K562 (cell line): ENCODE measurements around the gene PRSS53. TPM values are rescaled to one million over a fixed set of nuclear protein-coding genes. Genes with fewer than 3 reads are reported as not detected.

ENCODE experiments used
- ATAC-seq: fragments of 200-7000 bp; cut with Tn5 transposase; 3 replicates; pipeline ENCODE4 v1.9.1; 2020; ENCODE audit warnings: moderate library complexity
- BruUV-seq: library from RNA; stranded (reverse); fragments of 400-500 nt; replicated peaks from 2 replicates; lab custom pipeline; 2021; lab: Mats Ljungman, UMichigan
- CTCF ChIA-PET: fragments of 300-600 bp; formaldehyde crosslinking; extraction: SDS; loops from one replicate; lab custom pipeline; 2021; ENCODE audit warnings: low intra/inter-chr PET ratio; lab: Yijun Ruan, JAX
- POLR2A ChIA-PET: fragments of 300-600, 350-650 bp; sonication (Branson Sonifier 250); formaldehyde crosslinking; extraction: SDS; loops from one replicate; lab custom pipeline; 2021; ENCODE audit warnings: antibody characterized with exemption, inconsistent platforms; lab: Yijun Ruan, JAX
- DNase-seq, 4 experiments: peaks; one replicate each; pipeline versions ENCODE4 v3.0.0 to v3.0.0-alpha.2; 2011 to 2018; ENCODE audit warnings: low spot score in 3 of 4, mixed read lengths in 3 of 4; ENCODE audit errors: extremely low read depth in 1 of 4
- FAIRE-seq: peaks from 2 replicates; lab custom pipeline; 2011; peaks lifted over from hg19 to GRCh38; lab: Jason Lieb, UNC
- H2AFZ ChIP-seq: 2 replicates; pipeline ENCODE4 v1.6.0; 2011; ENCODE audit warnings: low read depth, low read length, control low read depth, inconsistent platforms
- H3K27ac ChIP-seq: fragments of 200-600 bp; 3 replicates; pipeline ENCODE4 v1.8.0; 2011; ENCODE audit warnings: low read depth, mild to moderate bottlenecking, control low read depth, inconsistent platforms, low read length, moderate library complexity, mixed read lengths; ENCODE audit errors: extremely low read depth
- H3K27me3 ChIP-seq, 2 experiments: fragments of 300-600 bp in 1 of 2; 2 replicates in 1 of 2; 3 replicates in 1 of 2; pipeline versions ENCODE4 v1.6.0 to v1.8.0; 2011; ENCODE audit warnings: inconsistent platforms in 2 of 2, low read length in 2 of 2, mild to moderate bottlenecking in 1 of 2, mixed read lengths in 1 of 2, moderate library complexity in 1 of 2; ENCODE audit not compliant: control insufficient read depth in 2 of 2, insufficient read depth in 2 of 2
- H3K36me3 ChIP-seq: fragments of 300-600 bp; 3 replicates; pipeline ENCODE4 v1.8.0; 2011; ENCODE audit warnings: mild to moderate bottlenecking, low read length, inconsistent platforms; ENCODE audit not compliant: control insufficient read depth, insufficient read depth
- H3K4me1 ChIP-seq, 2 experiments: fragments of 200-600 bp in 1 of 2; replicated peaks in 1 of 2; 2 replicates in 1 of 2; 3 replicates in 1 of 2; pipeline versions ENCODE4 v1.5.1 to v1.8.0; 2011; ENCODE audit warnings: inconsistent platforms in 2 of 2, low read length in 2 of 2, mild to moderate bottlenecking in 1 of 2, mixed read lengths in 1 of 2, moderate library complexity in 1 of 2; ENCODE audit not compliant: control insufficient read depth in 2 of 2, insufficient read depth in 2 of 2
- H3K4me2 ChIP-seq: 2 replicates; pipeline ENCODE4 v1.6.1; 2011; ENCODE audit warnings: low read length, control low read depth, inconsistent platforms, mixed read lengths; ENCODE audit not compliant: insufficient read depth
- H3K4me3 ChIP-seq: fragments of 200-600 bp; sonication (generic), shearing (Covaris generic); 2 replicates; pipeline ENCODE4 v1.5.1; 2016; ENCODE audit warnings: control low read depth, inconsistent platforms
- H3K79me2 ChIP-seq: fragments of 200-600 bp; 3 replicates; pipeline ENCODE4 v1.8.0; 2011; ENCODE audit warnings: low read length, inconsistent platforms; ENCODE audit not compliant: control insufficient read depth, insufficient read depth
- H3K9ac ChIP-seq, 2 experiments: 2 replicates each; pipeline versions ENCODE4 v1.6.0 to v1.6.1; 2011; ENCODE audit warnings: low read depth in 2 of 2, low read length in 2 of 2, control low read depth in 1 of 2, inconsistent platforms in 1 of 2, mild to moderate bottlenecking in 1 of 2, mixed read lengths in 1 of 2; ENCODE audit not compliant: insufficient read depth in 1 of 2
- H3K9me1 ChIP-seq: one replicate; pipeline ENCODE4 v1.6.0; 2011; ENCODE audit warnings: inconsistent platforms, mild to moderate bottlenecking, low read length, moderate library complexity; ENCODE audit not compliant: control insufficient read depth, insufficient read depth
- H3K9me3 ChIP-seq: replicated peaks from 2 replicates; pipeline ENCODE4 v1.5.1; 2011; ENCODE audit warnings: low read depth, low read length, inconsistent platforms; ENCODE audit not compliant: control insufficient read depth, insufficient read depth
- H4K20me1 ChIP-seq: replicated peaks from 2 replicates; pipeline ENCODE4 v1.6.1; 2011; ENCODE audit warnings: low read length, inconsistent platforms, mixed read lengths; ENCODE audit not compliant: control insufficient read depth, insufficient read depth
- CHD4 ChIP-seq: fragments of 200-600 bp; sonication (generic); IDR thresholded peaks from 3 replicates; pipeline ENCODE4 v1.6.1; 2012; ENCODE audit warnings: low read depth, mild to moderate bottlenecking, mixed read lengths, low read length, inconsistent platforms; ENCODE audit not compliant: insufficient read depth, insufficient replicate concordance, poor library complexity, severe bottlenecking
- EP400 ChIP-seq: fragments of 450-650 bp; IDR thresholded peaks from 2 replicates; pipeline ENCODE4 v1.6.1; 2017; ENCODE audit warnings: antibody characterized with exemption, mild to moderate bottlenecking, moderate library complexity
- PRPF4 ChIP-seq: fragments of 200-400 bp; formaldehyde crosslinking; IDR thresholded peaks from one replicate; pipeline ENCODE4 v1.6.1; 2017; ENCODE audit warnings: low read length, low read depth, mild to moderate bottlenecking; ENCODE audit not compliant: insufficient read depth, poor library complexity, severe bottlenecking
- RCOR1 ChIP-seq, 2 experiments: IDR thresholded peaks; 2 replicates each; pipeline ENCODE4 v1.6.1; 2012; ENCODE audit warnings: low read depth in 2 of 2, low read length in 2 of 2, borderline replicate concordance in 1 of 2, improper control_type of control experiment in 1 of 2
- TRIM24 ChIP-seq, 2 experiments: fragments of 450-650 bp; IDR thresholded peaks; 2 replicates each; pipeline ENCODE4 v1.6.1; 2016
- TRIM28 ChIP-seq: fragments of 450-650 bp; IDR thresholded peaks from 2 replicates; pipeline ENCODE4 v1.6.1; 2017
- ZNF184 ChIP-seq: sonication (generic); formaldehyde crosslinking; IDR thresholded peaks from 2 replicates; pipeline ENCODE4 v1.5.0; 2020; ENCODE audit warnings: missing genetic modification reagents
- ZNF197 ChIP-seq: fragments of 200-800 bp; sonication (Bioruptor generic); IDR thresholded peaks from 2 replicates; pipeline ENCODE4 v1.6.1; 2016; ENCODE audit warnings: low read depth, missing genetic modification characterization, missing compliant biosample characterization
- ZNF274 ChIP-seq: IDR thresholded peaks from 2 replicates; pipeline ENCODE4 v1.6.1; 2011; ENCODE audit warnings: low read depth, mild to moderate bottlenecking, low read length, moderate library complexity, borderline replicate concordance
- ZNF79 ChIP-seq: fragments of 250-450 bp; sonication (Bioruptor Pico); IDR thresholded peaks from 2 replicates; pipeline ENCODE4 v1.4.0; 2020; ENCODE audit warnings: low read depth, mild to moderate bottlenecking, moderate library complexity
- WGBS: fragments of 100-300 bp; shearing (Covaris generic); methylation state at CpG from one replicate; pipeline ENCODE4 v1.1.6; 2016; ENCODE audit warnings: low coverage, mixed read lengths; ENCODE audit not compliant: insufficient coverage; ENCODE audit errors: missing lambda C conversion rate; 5-methylcytosine and 5-hydroxymethylcytosine counted together
- in situ Hi-C: fragments of 300-500 bp; cut with MboI; formaldehyde crosslinking; loops from 4 replicates; pipeline ENCODE4 v1.15.0; 2018; ENCODE audit warnings: inconsistent platforms, mixed read lengths
- intact Hi-C: fragments of 100-400 bp; cut with micrococcal nuclease; formaldehyde crosslinking; loops from 2 replicates; pipeline ENCODE4 v1.14.2; 2022
- polyA plus RNA-seq, 8 experiments: library from polyadenylated mRNA; depleted of rRNA in 4 of 8; stranded (reverse) in 5 of 8; unstranded in 3 of 8; fragments of >200 nt; fragmentation: Nextera tagmentation in 2 of 8; fragmentation: Illumina TruSeq in 1 of 8; extraction: Ambion mirVana in 2 of 8; extraction: Trizol in 1 of 8; gene quantifications; 2 replicates each; pipeline versions ENCODE4 v1.2.1 to v1.2.3, GENCODE V29; 2011 to 2014; ENCODE audit warnings: inconsistent platforms in 1 of 8, missing spikeins in 1 of 8
- total RNA-seq, 7 experiments: library from RNA; depleted of rRNA in 6 of 7; stranded (reverse); fragments of >200 nt in 6 of 7; fragmentation: Illumina TruSeq in 2 of 7; extraction: Trizol in 2 of 7; gene quantifications; 2 replicates each; pipeline versions ENCODE4 v1.2.1 to v1.2.3, GENCODE V29; 2011 to 2021; ENCODE audit warnings: low replicate concordance in 1 of 7
- TF ChIP-seq, protein P1 (sequence below): fragments of 200-800 bp; sonication (Bioruptor generic); IDR thresholded peaks from 2 replicates; pipeline ENCODE4 v1.6.1; 2017; ENCODE audit warnings: missing genetic modification characterization, missing compliant biosample characterization
- TF ChIP-seq, protein P2 (sequence below): sonication (generic); formaldehyde crosslinking; IDR thresholded peaks from 2 replicates; pipeline ENCODE4 v1.8.0; 2022; ENCODE audit warnings: missing genetic modification reagents, mild to moderate bottlenecking, moderate library complexity, borderline replicate concordance
- TF ChIP-seq, protein P3 (sequence below): sonication (generic); IDR thresholded peaks from 2 replicates; pipeline ENCODE4 v1.6.1; 2016
- TF ChIP-seq, protein P4 (sequence below): fragments of 450-650 bp; IDR thresholded peaks from 2 replicates; pipeline ENCODE4 v1.6.1; 2016

PRSS53 gene
- total and polyA plus RNA-seq, 9 of the 15 experiments (the other 6 are each of a cell fraction or from before 2014, with no cell fraction given), result 0.40 to 1.9 (median 0.78) TPM; not detected in 2

DNA sequence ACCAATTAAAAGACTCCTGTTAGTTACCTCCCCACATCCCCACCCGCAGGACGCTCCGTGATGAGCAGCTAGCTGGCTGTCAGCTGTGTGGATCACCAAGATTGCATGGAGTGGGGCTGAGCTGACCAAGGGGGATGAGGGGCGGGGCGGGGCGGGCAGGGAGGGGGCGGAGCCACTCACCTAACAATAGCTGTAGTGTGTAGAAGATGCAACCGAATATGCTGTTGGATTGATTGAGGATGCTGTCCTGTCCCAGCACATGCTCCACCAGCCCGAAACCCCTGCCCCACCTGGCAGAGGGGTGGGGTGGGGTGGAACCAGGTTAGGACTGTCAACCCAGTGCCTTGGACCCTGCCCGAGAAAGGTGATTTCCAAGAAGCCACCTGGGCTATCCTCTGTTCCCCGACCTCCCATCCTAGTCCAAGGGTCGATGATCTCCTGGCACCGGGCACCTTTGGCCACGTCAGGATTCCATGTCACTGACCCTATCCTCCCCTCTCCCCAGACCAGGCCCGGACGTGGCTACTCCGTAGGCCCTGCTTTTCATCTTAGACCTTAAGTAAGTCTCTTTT lies 4.5 kb upstream of the PRSS53 start:
- 12% methylated on average over 15 of the region's 17 CpGs for WGBS
- Histone ChIP-seq H3K27me3 (no peaks in the 10 kb centered on the region), H3K4me1 (peaks cover 17 to 37% of the 10 kb centered on the region in 2 experiments; a peak in 4 of 5 replicates), H3K36me3 (peaks cover 30% of the 10 kb centered on the region; the same call in 2 of the 3 replicates), H3K27ac (peak overlapping the region; percentile 41; the same call in 1 of the 3 replicates), H3K79me2 (peaks cover 22% of the 10 kb centered on the region), H3K4me2 (peak overlapping the region; percentile 83), H3K9me1 (peaks cover 6% of the 10 kb centered on the region), H4K20me1 (peaks cover 8% of the 10 kb centered on the region; the same call in 1 of the 2 replicates), H3K9me3 (0 out of 2 replicates have a peak, but pooled peaks cover 4% of the 10 kb centered on the region), H3K9ac (peak overlapping the region; percentile 54 to 94), H2AFZ (no peak overlapping the region), H3K4me3 (peak overlapping the region; percentile 79)
- ChIA-PET CTCF (interaction anchor here (0.6 to 0.9 kb wide), 2 partner anchors 20 to 108 kb away, joined by 3 read pairs; partner anchors contain the start of gene HSD3B7), POLR2A (interaction anchor here (0.7 to 3.3 kb wide), 5 partner anchors 9 to 109 kb away, joined by 3 to 16 read pairs (median 5); partner anchors contain the start of genes HSD3B7, ZNF646 and ZNF668)
- TF ChIP-seq ZNF274 (no peak), ZNF184 (no peak), CHD4 (no peak), EP400 (no peak), TRIM24 (IDR thresholded peaks at IDR 0.05) (no peak), TRIM28 (no peak), PRPF4 (no peak), ZNF197 (CRISPR knock-in tag) (no peak), RCOR1 (IDR thresholded peaks at IDR 0.05; ENCODE audit: borderline replicate concordance in 1 of 2, low read depth in 2 of 2, low read length in 2 of 2) (no peak), ZNF79 (CRISPR knock-in tag) (no peak)
- TF ChIP-seq, protein P1, sequence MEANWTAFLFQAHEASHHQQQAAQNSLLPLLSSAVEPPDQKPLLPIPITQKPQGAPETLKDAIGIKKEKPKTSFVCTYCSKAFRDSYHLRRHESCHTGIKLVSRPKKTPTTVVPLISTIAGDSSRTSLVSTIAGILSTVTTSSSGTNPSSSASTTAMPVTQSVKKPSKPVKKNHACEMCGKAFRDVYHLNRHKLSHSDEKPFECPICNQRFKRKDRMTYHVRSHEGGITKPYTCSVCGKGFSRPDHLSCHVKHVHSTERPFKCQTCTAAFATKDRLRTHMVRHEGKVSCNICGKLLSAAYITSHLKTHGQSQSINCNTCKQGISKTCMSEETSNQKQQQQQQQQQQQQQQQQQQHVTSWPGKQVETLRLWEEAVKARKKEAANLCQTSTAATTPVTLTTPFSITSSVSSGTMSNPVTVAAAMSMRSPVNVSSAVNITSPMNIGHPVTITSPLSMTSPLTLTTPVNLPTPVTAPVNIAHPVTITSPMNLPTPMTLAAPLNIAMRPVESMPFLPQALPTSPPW (CRISPR knock-in tag), result peak; percentile 70
- TF ChIP-seq, protein P2, sequence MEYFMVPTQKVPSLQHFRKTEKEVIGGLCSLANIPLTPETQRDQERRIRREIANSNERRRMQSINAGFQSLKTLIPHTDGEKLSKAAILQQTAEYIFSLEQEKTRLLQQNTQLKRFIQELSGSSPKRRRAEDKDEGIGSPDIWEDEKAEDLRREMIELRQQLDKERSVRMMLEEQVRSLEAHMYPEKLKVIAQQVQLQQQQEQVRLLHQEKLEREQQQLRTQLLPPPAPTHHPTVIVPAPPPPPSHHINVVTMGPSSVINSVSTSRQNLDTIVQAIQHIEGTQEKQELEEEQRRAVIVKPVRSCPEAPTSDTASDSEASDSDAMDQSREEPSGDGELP (CRISPR knock-in tag), result peak; percentile 85
- TF ChIP-seq, protein P3, sequence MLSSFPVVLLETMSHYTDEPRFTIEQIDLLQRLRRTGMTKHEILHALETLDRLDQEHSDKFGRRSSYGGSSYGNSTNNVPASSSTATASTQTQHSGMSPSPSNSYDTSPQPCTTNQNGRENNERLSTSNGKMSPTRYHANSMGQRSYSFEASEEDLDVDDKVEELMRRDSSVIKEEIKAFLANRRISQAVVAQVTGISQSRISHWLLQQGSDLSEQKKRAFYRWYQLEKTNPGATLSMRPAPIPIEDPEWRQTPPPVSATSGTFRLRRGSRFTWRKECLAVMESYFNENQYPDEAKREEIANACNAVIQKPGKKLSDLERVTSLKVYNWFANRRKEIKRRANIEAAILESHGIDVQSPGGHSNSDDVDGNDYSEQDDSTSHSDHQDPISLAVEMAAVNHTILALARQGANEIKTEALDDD, result peak; percentile 80
- TF ChIP-seq, protein P4, sequence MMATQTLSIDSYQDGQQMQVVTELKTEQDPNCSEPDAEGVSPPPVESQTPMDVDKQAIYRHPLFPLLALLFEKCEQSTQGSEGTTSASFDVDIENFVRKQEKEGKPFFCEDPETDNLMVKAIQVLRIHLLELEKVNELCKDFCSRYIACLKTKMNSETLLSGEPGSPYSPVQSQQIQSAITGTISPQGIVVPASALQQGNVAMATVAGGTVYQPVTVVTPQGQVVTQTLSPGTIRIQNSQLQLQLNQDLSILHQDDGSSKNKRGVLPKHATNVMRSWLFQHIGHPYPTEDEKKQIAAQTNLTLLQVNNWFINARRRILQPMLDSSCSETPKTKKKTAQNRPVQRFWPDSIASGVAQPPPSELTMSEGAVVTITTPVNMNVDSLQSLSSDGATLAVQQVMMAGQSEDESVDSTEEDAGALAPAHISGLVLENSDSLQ, result peak; percentile 76
- no TSS peak for BruUV-seq
- intact Hi-C loops, result loop anchor here (10.0 kb wide), 1 partner anchor 138 kb away; the partner anchor contains the start of gene SETD1A
- in situ Hi-C loops, result no loop called here
- ATAC-seq (peak; percentile 63), DNase-seq (peak; percentile 74 to 81 (median 80)), FAIRE-seq (no peak)
